Tibial nerve (tissue), 4 donors: ENCODE data around the gene GMDS.
A peak's percentile ranks its signal among the peaks of the same experiment; 100 is the strongest.

Experiments
- CTCF ChIP-seq, 5 experiments: fragments of 200-600 bp in 3 of 5; fragments of 450-650 bp in 2 of 5; sonication (generic) in 3 of 5; IDR thresholded peaks; one replicate each; pipeline ENCODE4 v1.5.1; 2016 to 2019; ENCODE audit warnings: antibody characterized with exemption in 5 of 5, mild to moderate bottlenecking in 3 of 5, moderate library complexity in 2 of 5
- EP300 ChIP-seq, 2 donors: sonication (generic); formaldehyde crosslinking; IDR thresholded peaks; one replicate each; pipeline ENCODE4 v1.6.1; 2017; ENCODE audit warnings: antibody characterized with exemption in 2 of 2, mild to moderate bottlenecking in 1 of 2
- POLR2A ChIP-seq, 2 donors: fragments of 450-650 bp; IDR thresholded peaks; one replicate each; pipeline ENCODE4 v1.6.1; 2017; ENCODE audit warnings: antibody characterized with exemption in 2 of 2, mild to moderate bottlenecking in 2 of 2, moderate library complexity in 2 of 2

- TF ChIP-seq CTCF (IDR thresholded peaks at IDR 0.05) (no peak), POLR2A (IDR thresholded peaks at IDR 0.05) (no peak), EP300 (IDR thresholded peaks at IDR 0.05) (peak in 1 of 2 donors; percentile 76)
Observed at GRCh38 chr6:1767481-1768246, 477.7 kb downstream of the GMDS start.
